Left ventricle myocardium inferior (tissue), 1 donor: Measurements from ENCODE around the gene HMGXB3. TPM values are rescaled to one million over a fixed set of nuclear protein-coding genes. Genes with fewer than 3 reads are reported as not detected.

Experiments used
- DNase-seq: peaks from one replicate; pipeline ENCODE4 v3.0.0-alpha.2; 2020
- H3K27ac ChIP-seq: fragments of 200-600 bp; replicated peaks from 2 replicates; pipeline ENCODE4 v1.8.0; 2021
- H3K27me3 ChIP-seq: fragments of 200-600 bp; 2 replicates; pipeline ENCODE4 v1.8.0; 2021; ENCODE audit warnings: low read depth
- H3K36me3 ChIP-seq: fragments of 200-600 bp; 2 replicates; pipeline ENCODE4 v1.8.0; 2021
- H3K4me1 ChIP-seq: fragments of 200-600 bp; 2 replicates; pipeline ENCODE4 v1.8.0; 2021
- H3K4me3 ChIP-seq: fragments of 200-600 bp; 2 replicates; pipeline ENCODE4 v1.8.0; 2021; ENCODE audit warnings: mild to moderate bottlenecking, moderate library complexity
- H3K9me3 ChIP-seq: fragments of 200-600 bp; replicated peaks from 2 replicates; pipeline ENCODE4 v1.8.0; 2021
- CTCF ChIP-seq: fragments of 200-600 bp; IDR thresholded peaks from 2 replicates; pipeline ENCODE4 v1.8.0; 2021; ENCODE audit warnings: antibody characterized with exemption, mild to moderate bottlenecking, borderline replicate concordance
- intact Hi-C: fragments of 100-400 bp; cut with micrococcal nuclease; formaldehyde crosslinking; loops from one replicate; pipeline ENCODE4 v1.11.0; 2022
- long read RNA-seq: library from polyadenylated mRNA; unstranded; transcript quantifications from one replicate; pipeline ENCODE4 v2.0.0, GENCODE V29; 2021
- total RNA-seq: library from RNA; stranded (reverse); fragmentation: NEBNext Ultra II Directional; extraction: Animal tissue kit (Norgen Biotek cat#: 25700); gene quantifications from one replicate; pipeline ENCODE4 v1.2.1, GENCODE V29; 2021
- donor health status: DM: no; HTN: yes; CAD: no; lungs with severe emphysema.

The HMGXB3 gene
- total RNA-seq, result 14.7 TPM
- long read RNA-seq, full-length matches to known transcripts, result 23 of 45 reads
- long read RNA-seq, partial matches to known transcripts, result 14 of 45 reads
- long read RNA-seq, other reads (novel, unspliced or antisense), result 8 of 45 reads

GRCh38 chr5:150000256-150000989 is at the start of gene HMGXB3, which contains the start of gene TIGD6:
TSS of gene HMGXB3 (plus strand) at chr5:150000739. CDS start at chr5:150004853, 4,114 bp downstream.
TSS of gene TIGD6 (minus strand) at chr5:150000654. CDS start at chr5:149996348, 4,306 bp downstream.
- DNase-seq, result peak; percentile 92
- H3K36me3 ChIP-seq, result peaks cover 16% of the 10 kb centered on the region
- peak within 1 kb of the TSS; percentile 95 for H3K27ac ChIP-seq
- peaks cover 50% of the 10 kb centered on the region for H3K4me1 ChIP-seq
- H3K9me3 ChIP-seq, result no peaks in the 10 kb centered on the region
- intact Hi-C loops, result no loop called here
- no peaks in the 10 kb centered on the region for H3K27me3 ChIP-seq
- peak within 1 kb of the TSS; percentile 97 for H3K4me3 ChIP-seq
- no peak for TF ChIP-seq CTCF

- no peak overlapping the region for H3K27ac ChIP-seq
- intact Hi-C loops, result no loop called here
Observed at GRCh38 chr5:149951138-149951749, 49.3 kb upstream of the HMGXB3 start.

GRCh38 chr5:149953436-149954121 is 47.0 kb upstream of the HMGXB3 start:
- DNase-seq, result no peak
- intact Hi-C loops, result no loop called here
- no peak overlapping the region for H3K27ac ChIP-seq
- no peaks in the 10 kb centered on the region for H3K36me3 ChIP-seq
- no peak overlapping the region for H3K4me3 ChIP-seq
- TF ChIP-seq CTCF, result no peak
- no peaks in the 10 kb centered on the region for H3K27me3 ChIP-seq
- no peaks in the 10 kb centered on the region for H3K9me3 ChIP-seq
- no peaks in the 10 kb centered on the region for H3K4me1 ChIP-seq

More at GRCh38 chr5:149951138-149951749, 49.3 kb upstream of the HMGXB3 start:
- Histone ChIP-seq H3K4me3 (no peak overlapping the region), H3K9me3 (no peaks in the 10 kb centered on the region), H3K4me1 (no peaks in the 10 kb centered on the region), H3K27me3 (no peaks in the 10 kb centered on the region), H3K36me3 (no peaks in the 10 kb centered on the region)
- no peak for TF ChIP-seq CTCF
- no peak for DNase-seq

- no peak for TF ChIP-seq CTCF
- no peak for DNase-seq
- intact Hi-C loops, result no loop called here
- H3K36me3 ChIP-seq, result no peaks in the 10 kb centered on the region
- H3K4me3 ChIP-seq, result no peak overlapping the region
- no peaks in the 10 kb centered on the region for H3K9me3 ChIP-seq
- no peaks in the 10 kb centered on the region for H3K27me3 ChIP-seq
- peaks cover 4% of the 10 kb centered on the region for H3K4me1 ChIP-seq
- no peak overlapping the region for H3K27ac ChIP-seq
Observed at GRCh38 chr5:149954798-149955197, 45.7 kb upstream of the HMGXB3 start.

GRCh38 chr5:149956685-149957084 is 43.9 kb upstream of the HMGXB3 start:
- no peak for TF ChIP-seq CTCF
- H3K27me3 ChIP-seq, result no peaks in the 10 kb centered on the region
- peaks cover 20% of the 10 kb centered on the region for H3K4me1 ChIP-seq
- H3K27ac ChIP-seq, result no peak overlapping the region
- no peak overlapping the region for H3K4me3 ChIP-seq
- DNase-seq, result no peak
- intact Hi-C loops, result no loop called here
- no peaks in the 10 kb centered on the region for H3K9me3 ChIP-seq
- H3K36me3 ChIP-seq, result no peaks in the 10 kb centered on the region
